ENCODE data around the gene VWC2.

The VWC2 gene

GRCh38 chr7:49802600-49802999, 29.2 kb downstream of the VWC2 start:
- in situ Hi-C loops (cut with HindIII; ENCODE audit: low sequenced_read_pairs), result no loop called here
- H3K4me3 ChIP-seq (ENCODE audit: low read depth, low read length), result no peak overlapping the region
- no peak for TF ChIP-seq CTCF (IDR thresholded peaks at IDR 0.05; ENCODE audit: low read depth, low read length, missing control alignments)
- no peak for DNase-seq (ENCODE audit: low read depth)

DNA sequence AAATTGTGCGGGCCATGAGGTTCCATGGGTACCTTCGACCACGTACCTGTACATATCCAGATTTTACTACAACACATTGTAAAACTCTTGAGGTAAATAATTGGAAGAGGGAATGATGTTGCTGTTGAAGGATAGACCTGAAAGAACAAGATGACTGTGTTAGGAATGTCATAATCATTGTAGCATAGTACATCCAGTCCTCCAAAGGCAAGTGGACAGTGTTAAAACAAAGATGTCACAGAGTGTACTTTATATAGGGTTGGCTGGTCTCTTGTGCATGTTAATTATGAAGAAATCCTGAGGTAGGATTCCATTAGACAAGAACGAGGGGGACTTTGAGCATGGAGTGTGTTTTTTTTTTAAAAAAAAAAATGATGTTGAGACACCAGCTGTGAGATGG, 30.4 kb downstream of the VWC2 start:
- H3K4me3 ChIP-seq (ENCODE audit: low read depth, low read length), result no peak overlapping the region
- in situ Hi-C loops (cut with HindIII; ENCODE audit: low sequenced_read_pairs), result no loop called here
- TF ChIP-seq CTCF (IDR thresholded peaks at IDR 0.05; ENCODE audit: low read depth, low read length, missing control alignments), result no peak
- DNase-seq (ENCODE audit: low read depth), result no peak

DNA sequence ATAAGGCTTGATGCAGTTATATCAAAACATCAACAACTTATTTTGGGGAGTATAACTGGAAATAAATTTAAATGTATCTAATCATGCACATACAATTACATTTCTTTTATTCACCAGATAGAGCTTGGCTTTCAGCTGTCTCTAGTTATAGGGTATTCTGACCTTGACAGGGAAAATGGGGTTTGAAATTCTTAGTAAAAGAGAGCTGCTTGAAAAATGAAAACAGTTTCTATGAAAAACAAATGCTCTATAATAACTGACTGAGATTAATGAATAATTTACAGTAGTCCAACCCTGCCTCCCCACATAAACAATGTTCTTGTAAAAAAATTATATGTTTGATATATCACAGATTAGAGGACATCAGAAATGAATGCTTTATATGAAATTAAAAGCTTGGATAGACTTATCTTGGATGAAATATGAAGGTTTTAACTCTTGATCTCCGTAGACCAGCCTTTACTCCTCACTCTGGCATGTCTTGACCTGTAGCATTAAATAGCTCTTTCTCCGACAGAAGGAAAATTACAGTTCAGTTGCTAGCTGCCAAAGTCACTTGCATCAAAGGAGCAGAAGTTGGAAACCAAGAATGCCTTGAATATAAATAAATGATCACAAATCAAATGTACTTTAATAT, 32.1 kb downstream of the VWC2 start:
- no peak for DNase-seq (ENCODE audit: low read depth)
- H3K4me3 ChIP-seq (ENCODE audit: low read depth, low read length), result no peak overlapping the region
- in situ Hi-C loops (cut with HindIII; ENCODE audit: low sequenced_read_pairs), result no loop called here
- TF ChIP-seq CTCF (IDR thresholded peaks at IDR 0.05; ENCODE audit: low read depth, low read length, missing control alignments), result no peak

DNA sequence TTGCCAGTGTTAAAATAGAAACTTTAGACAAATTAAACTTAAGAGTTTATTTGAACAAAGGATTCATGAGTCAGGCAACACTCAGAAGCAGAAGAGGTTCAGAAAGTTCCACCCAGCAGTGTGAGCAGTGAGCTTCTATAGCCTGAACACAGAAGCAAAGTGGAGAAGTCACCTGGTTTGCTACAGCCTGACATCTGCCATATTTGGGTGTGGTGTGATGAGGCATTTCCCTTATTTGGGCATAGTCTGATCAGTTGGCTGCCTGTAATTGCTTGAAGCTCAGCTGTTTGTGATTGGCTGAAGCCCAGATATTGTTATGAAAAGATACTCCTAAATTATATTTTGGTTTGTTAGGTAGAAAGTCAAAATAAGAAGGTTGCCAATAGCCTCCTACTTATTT, 39.1 kb downstream of the VWC2 start:
- in situ Hi-C loops (cut with HindIII; ENCODE audit: low sequenced_read_pairs), result no loop called here
- DNase-seq (ENCODE audit: low read depth), result no peak
- H3K4me3 ChIP-seq (ENCODE audit: low read depth, low read length), result no peak overlapping the region
- TF ChIP-seq CTCF (IDR thresholded peaks at IDR 0.05; ENCODE audit: low read depth, low read length, missing control alignments), result no peak

- TF ChIP-seq CTCF (IDR thresholded peaks at IDR 0.05; ENCODE audit: low read depth, low read length, missing control alignments), result no peak
- in situ Hi-C loops (cut with HindIII; ENCODE audit: low sequenced_read_pairs), result no loop called here
- no peak overlapping the region for H3K4me3 ChIP-seq (ENCODE audit: low read depth, low read length)
- DNase-seq (ENCODE audit: low read depth), result no peak
Observed at GRCh38 chr7:49817279-49817678, 43.8 kb downstream of the VWC2 start.

DNA sequence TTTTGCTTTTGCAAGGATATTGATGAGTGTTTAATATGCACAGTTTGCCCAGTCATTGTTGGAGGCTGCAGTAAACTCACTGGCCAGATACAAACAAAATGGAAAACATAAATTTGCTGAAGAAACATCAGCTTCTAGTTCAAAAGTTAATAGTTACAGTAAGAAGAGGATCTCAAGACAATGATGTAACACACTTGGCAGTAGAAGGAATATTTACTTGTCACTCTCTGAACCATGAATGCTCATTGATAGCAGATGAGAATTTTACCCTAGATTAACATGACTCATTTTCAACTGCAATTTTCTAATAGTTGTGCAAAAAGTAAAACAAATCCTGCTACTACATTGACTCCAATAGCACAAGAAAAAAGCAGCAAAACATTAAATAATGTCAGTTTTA, 47.7 kb downstream of the VWC2 start:
- TF ChIP-seq CTCF (IDR thresholded peaks at IDR 0.05; ENCODE audit: low read depth, low read length, missing control alignments), result no peak
- in situ Hi-C loops (cut with HindIII; ENCODE audit: low sequenced_read_pairs), result no loop called here
- no peak overlapping the region for H3K4me3 ChIP-seq (ENCODE audit: low read depth, low read length)

More for the DNA sequence above, 47.7 kb downstream of the VWC2 start:
- no peak for DNase-seq (ENCODE audit: low read depth)

Data from astrocyte of the cerebellum (primary cell).